ENCODE measurements around the gene SESTD1.
"Not testable (repeated sequence)": the region's sequence is repeated elsewhere in the genome, so short reads cannot be mapped to it uniquely, and the experiment has no call there.

The SESTD1 gene

GRCh38 chr2:179137200-179137759 is 127.4 kb downstream of the SESTD1 start:
- H3K4me3 Mint-ChIP-seq, result no peak overlapping the region
- no peaks in the 10 kb centered on the region for H3K27me3 Mint-ChIP-seq
- no peaks in the 10 kb centered on the region for H3K9me3 Mint-ChIP-seq
- no peaks in the 10 kb centered on the region for H3K4me1 Mint-ChIP-seq
- no peak overlapping the region for H3K27ac Mint-ChIP-seq
- ATAC-seq, result no peak
- no peak for DNase-seq

DNA sequence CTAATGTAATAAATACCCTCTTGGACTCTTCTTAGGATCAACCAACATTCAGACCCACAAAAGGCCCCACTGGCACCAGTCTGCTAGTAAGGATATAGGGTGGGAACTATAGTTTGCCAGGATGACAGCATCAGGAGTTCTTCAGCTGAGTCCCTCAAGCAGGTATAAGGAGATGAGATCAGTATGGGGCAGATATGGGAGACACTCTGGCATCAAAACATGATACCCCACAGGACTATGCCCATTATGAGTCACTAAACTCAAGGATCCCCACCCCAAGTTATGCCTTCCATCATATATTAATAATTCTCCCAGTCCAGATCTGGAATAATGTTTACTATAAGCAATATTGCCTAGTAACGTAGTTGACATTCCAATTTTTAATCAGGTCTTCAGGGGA is 131.6 kb downstream of the SESTD1 start:
- no peak for DNase-seq

GRCh38 chr2:179132076-179132475 is 132.6 kb downstream of the SESTD1 start:
- no peaks in the 10 kb centered on the region for H3K9me3 Mint-ChIP-seq
- no peaks in the 10 kb centered on the region for H3K27me3 Mint-ChIP-seq
- no peak for ATAC-seq
- H3K4me3 Mint-ChIP-seq, result no peak overlapping the region
- no peak for DNase-seq
- H3K27ac Mint-ChIP-seq, result no peak overlapping the region
- no peaks in the 10 kb centered on the region for H3K4me1 Mint-ChIP-seq

More for the DNA sequence above, 131.6 kb downstream of the SESTD1 start:
- Mint-ChIP-seq H3K27me3 (no peaks in the 10 kb centered on the region), H3K27ac (no peak overlapping the region), H3K4me3 (no peak overlapping the region), H3K9me3 (no peaks in the 10 kb centered on the region), H3K4me1 (no peaks in the 10 kb centered on the region)
- no peak for ATAC-seq

DNA sequence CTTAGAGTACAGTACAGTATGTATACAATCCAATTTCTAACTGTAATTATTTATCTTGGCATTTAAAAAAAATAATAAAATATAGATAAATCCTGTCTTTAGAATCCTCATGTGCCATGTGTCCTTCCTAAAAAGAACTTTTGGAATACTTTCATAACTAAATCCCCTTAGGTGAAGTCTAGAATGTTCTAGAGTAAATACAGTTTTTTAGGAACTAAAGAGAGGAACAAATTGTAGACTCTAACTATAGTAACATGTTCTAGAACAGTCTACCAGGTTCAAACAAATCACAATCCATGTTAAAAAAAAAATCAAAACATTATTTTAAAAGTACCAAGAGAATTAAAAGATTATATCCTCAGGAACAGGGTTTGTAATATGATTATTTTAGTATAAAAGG is 134.1 kb downstream of the SESTD1 start:
- Mint-ChIP-seq H3K4me3 (no peak overlapping the region), H3K4me1 (no peaks in the 10 kb centered on the region), H3K27me3 (no peaks in the 10 kb centered on the region), H3K27ac (no peak overlapping the region), H3K9me3 (no peaks in the 10 kb centered on the region)
- DNase-seq (no peak), ATAC-seq (no peak)

DNA sequence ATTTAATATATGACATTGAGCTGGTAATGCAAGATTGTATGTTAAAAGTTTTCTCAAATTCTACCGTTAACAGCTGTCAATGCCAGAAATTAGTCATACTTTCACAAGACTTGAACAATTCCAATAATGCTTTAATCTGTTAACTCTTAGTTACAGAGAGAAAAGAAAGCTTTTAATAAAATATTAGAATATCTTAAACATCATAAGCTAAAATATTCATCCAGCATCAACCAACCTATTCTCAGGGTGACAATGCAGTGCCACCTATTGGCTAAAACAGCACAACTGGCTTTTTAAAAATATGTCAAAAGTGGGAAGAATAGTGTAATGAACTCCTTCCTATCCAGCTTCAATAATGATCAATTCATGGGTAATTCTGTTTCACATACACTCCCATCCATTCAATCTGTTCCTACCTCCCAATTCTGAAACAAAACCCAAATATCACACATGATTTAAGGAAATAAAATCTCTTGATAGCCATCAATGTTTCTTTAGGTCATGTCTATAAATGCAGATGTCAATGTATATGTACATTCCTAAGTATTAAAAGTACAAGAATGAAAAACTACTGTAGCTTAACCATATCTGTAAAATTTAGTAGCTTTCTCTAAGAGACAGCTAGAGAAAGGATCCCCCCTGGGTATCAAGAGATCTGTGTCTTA is 134.9 kb downstream of the SESTD1 start:
- DNase-seq (no peak), ATAC-seq (no peak)
- H3K9me3 Mint-ChIP-seq, result no peaks in the 10 kb centered on the region
- no peaks in the 10 kb centered on the region for H3K4me1 Mint-ChIP-seq
- H3K27me3 Mint-ChIP-seq, result no peaks in the 10 kb centered on the region
- H3K4me3 Mint-ChIP-seq, result no peak overlapping the region
- no peak overlapping the region for H3K27ac Mint-ChIP-seq

DNA sequence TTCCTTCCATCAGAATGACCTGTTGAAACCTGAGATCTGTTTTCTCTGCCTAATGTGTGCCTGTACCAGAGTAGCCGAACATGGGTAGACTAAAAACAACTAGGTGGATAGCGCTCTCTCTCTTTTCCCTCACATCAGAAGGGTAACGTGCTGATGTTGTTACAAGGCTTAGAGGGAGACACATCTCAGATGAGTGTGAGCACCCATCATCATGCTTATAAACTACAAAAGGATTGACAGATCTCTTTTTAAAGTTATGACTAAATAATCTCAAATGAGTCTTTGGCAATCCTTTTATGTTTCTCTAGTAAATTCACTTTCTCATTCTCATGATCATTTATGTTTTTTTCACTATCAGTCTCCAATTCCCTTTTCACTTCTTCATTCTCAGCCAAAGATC is 139.2 kb downstream of the SESTD1 start:
- no peak for ATAC-seq
- H3K27me3 Mint-ChIP-seq, result no peaks in the 10 kb centered on the region

GRCh38 chr2:179124282-179124681 is 140.3 kb downstream of the SESTD1 start:
- Mint-ChIP-seq H3K4me3 (no peak overlapping the region), H3K27ac (no peak overlapping the region), H3K27me3 (no peaks in the 10 kb centered on the region), H3K4me1 (no peaks in the 10 kb centered on the region), H3K9me3 (no peaks in the 10 kb centered on the region)
- DNase-seq, result no peak
- no peak for ATAC-seq

More for the DNA sequence above, 139.2 kb downstream of the SESTD1 start:
- no peaks in the 10 kb centered on the region for H3K4me1 Mint-ChIP-seq
- DNase-seq, result no peak
- H3K27ac Mint-ChIP-seq, result no peak overlapping the region
- no peaks in the 10 kb centered on the region for H3K9me3 Mint-ChIP-seq
- H3K4me3 Mint-ChIP-seq, result no peak overlapping the region

GRCh38 chr2:179123272-179123662 is 141.4 kb downstream of the SESTD1 start:
- Mint-ChIP-seq H3K9me3 (no peaks in the 10 kb centered on the region), H3K27me3 (no peaks in the 10 kb centered on the region), H3K4me3 (no peak overlapping the region), H3K4me1 (no peaks in the 10 kb centered on the region), H3K27ac (no peak overlapping the region)
- DNase-seq (no peak), ATAC-seq (no peak)

- no peak overlapping the region for H3K27ac Mint-ChIP-seq
- peak; percentile 79 for ATAC-seq
- DNase-seq, result no peak
- no peaks in the 10 kb centered on the region for H3K9me3 Mint-ChIP-seq
- peak overlapping the region in 1 of 2 donors; percentile 28 for H3K4me3 Mint-ChIP-seq
- H3K27me3 Mint-ChIP-seq, result no peaks in the 10 kb centered on the region
- H3K4me1 Mint-ChIP-seq, result peaks cover 41% of the 10 kb centered on the region
Measured at GRCh38 chr2:179107737-179108136, 156.9 kb downstream of the SESTD1 start.

- DNase-seq, result peak in 1 of 2 donors; percentile 36
- H3K27me3 Mint-ChIP-seq, result no peaks in the 10 kb centered on the region
- peak overlapping the region; percentile 19 to 89 for H3K27ac Mint-ChIP-seq
- no peaks in the 10 kb centered on the region for H3K9me3 Mint-ChIP-seq
- H3K4me1 Mint-ChIP-seq, result peaks cover 41% of the 10 kb centered on the region
- peak; percentile 82 for ATAC-seq
- H3K4me3 Mint-ChIP-seq, result peak overlapping the region; percentile 46 to 47
Measured at GRCh38 chr2:179106676-179107428, 157.8 kb downstream of the SESTD1 start.

- Mint-ChIP-seq H3K27ac (peak overlapping the region in 1 of 2 donors; percentile 41), H3K9me3 (no peaks in the 10 kb centered on the region), H3K4me1 (peaks cover 41% of the 10 kb centered on the region), H3K4me3 (no peak overlapping the region), H3K27me3 (no peaks in the 10 kb centered on the region)
- peak; percentile 37 for ATAC-seq
- no peak for DNase-seq
Measured at GRCh38 chr2:179106342-179106675, 158.3 kb downstream of the SESTD1 start.

GRCh38 chr2:179104736-179105135 is 159.9 kb downstream of the SESTD1 start:
- DNase-seq (no peak), ATAC-seq (no peak)
- Mint-ChIP-seq H3K27ac (peak overlapping the region in 1 of 2 donors; percentile 12), H3K9me3 (no peaks in the 10 kb centered on the region), H3K4me1 (peaks cover 41% of the 10 kb centered on the region), H3K4me3 (no peak overlapping the region), H3K27me3 (no peaks in the 10 kb centered on the region)

GRCh38 chr2:179098080-179098689 is 166.4 kb downstream of the SESTD1 start:
- no peak overlapping the region for H3K4me3 Mint-ChIP-seq
- no peak overlapping the region for H3K27ac Mint-ChIP-seq

DNA sequence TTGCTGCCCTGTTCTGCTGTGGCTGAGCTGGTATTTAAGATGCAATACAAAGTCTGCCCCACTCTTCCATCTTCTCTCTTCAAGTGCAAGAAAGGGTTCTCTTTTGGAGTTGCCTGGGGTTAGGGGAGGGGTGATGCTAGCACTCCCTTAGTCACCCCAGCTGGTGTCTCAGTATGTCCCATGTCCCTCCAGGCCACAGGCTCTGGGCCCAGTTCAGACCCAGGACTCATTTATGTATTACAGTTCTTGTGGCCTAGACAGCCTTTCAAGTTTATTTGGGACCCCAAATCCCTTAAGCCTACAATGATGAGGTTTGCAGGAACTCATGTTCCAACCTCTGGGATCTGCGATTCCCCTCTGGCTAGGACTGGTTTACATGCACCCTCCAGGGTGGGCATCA is 167.5 kb downstream of the SESTD1 start:
- DNase-seq (no peak), ATAC-seq (no peak)
- Mint-ChIP-seq H3K27ac (no peak overlapping the region), H3K27me3 (no peaks in the 10 kb centered on the region), H3K4me3 (no peak overlapping the region), H3K4me1 (peaks cover 22% of the 10 kb centered on the region), H3K9me3 (peaks cover 4 to 9% of the 10 kb centered on the region in 2 donors)

More at GRCh38 chr2:179098080-179098689, 166.4 kb downstream of the SESTD1 start:
- H3K9me3 Mint-ChIP-seq, result peaks cover 4 to 6% of the 10 kb centered on the region in 2 donors
- DNase-seq, result no peak
- ATAC-seq, result no peak
- no peaks in the 10 kb centered on the region for H3K27me3 Mint-ChIP-seq
- H3K4me1 Mint-ChIP-seq, result peaks cover 22% of the 10 kb centered on the region

GRCh38 chr2:179096090-179096489 is 168.5 kb downstream of the SESTD1 start:
- DNase-seq, result peak; percentile 21 to 24
- ATAC-seq, result peak; percentile 97
- peaks cover 22% of the 10 kb centered on the region for H3K4me1 Mint-ChIP-seq
- peaks cover 4 to 9% of the 10 kb centered on the region in 2 donors for H3K9me3 Mint-ChIP-seq
- no peak overlapping the region for H3K27ac Mint-ChIP-seq
- peak overlapping the region in 1 of 2 donors; percentile 11 for H3K4me3 Mint-ChIP-seq
- H3K27me3 Mint-ChIP-seq, result no peaks in the 10 kb centered on the region

DNA sequence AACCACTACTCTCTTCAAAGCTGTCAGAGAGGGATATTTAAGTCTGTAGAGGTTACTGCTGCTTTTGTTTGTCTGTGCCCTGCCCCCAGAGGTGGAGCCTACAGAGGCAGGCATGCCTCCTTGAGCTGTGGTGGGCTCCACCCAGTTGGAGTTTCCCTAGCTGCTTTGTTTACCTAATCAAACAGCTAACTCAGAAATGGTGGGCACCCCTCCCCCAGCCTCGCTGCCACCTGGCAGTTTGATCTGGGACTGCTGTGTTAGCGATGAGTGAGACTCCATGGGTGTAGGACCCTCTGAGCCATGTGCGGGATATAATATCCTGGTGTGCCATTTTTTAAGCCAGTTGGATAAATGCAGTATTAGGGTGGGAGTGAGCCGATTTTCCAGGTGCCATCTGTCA is 171.7 kb downstream of the SESTD1 start:
- not testable (repeated sequence) for DNase-seq, H3K27me3 Mint-ChIP-seq, H3K4me3 Mint-ChIP-seq, H3K27ac Mint-ChIP-seq, ATAC-seq
- Mint-ChIP-seq H3K4me1 (peaks cover 22% of the 10 kb centered on the region), H3K9me3 (peaks cover 11 to 17% of the 10 kb centered on the region in 2 donors)

Data from stimulated activated naive CD8-positive, alpha-beta T cell treated with anti-CD3 and anti-CD28 coated beads, Interleukin-15, amount 100 ng/mL, for 72 hours (primary cell).